HepG2 (cell line): Measurements from ENCODE around the gene SRF. TPM values are rescaled to one million over a fixed set of nuclear protein-coding genes. Genes with fewer than 3 reads are reported as not detected.

Experiments
- BCL3 ChIP-seq: sonication (generic); formaldehyde crosslinking; IDR thresholded peaks from 2 replicates; pipeline ENCODE4 v1.5.1; 2020; ENCODE audit warnings: mild to moderate bottlenecking, missing genetic modification reagents, moderate library complexity
- FIP1L1 ChIP-seq: fragments of 200-400 bp; formaldehyde crosslinking; IDR thresholded peaks from 2 replicates; pipeline ENCODE4 v1.6.1; 2018; ENCODE audit warnings: low read depth, mild to moderate bottlenecking, low read length, moderate library complexity, borderline replicate concordance; ENCODE audit not compliant: insufficient read depth
- HDAC6 ChIP-seq: fragments of 200-600 bp; sonication (generic); IDR thresholded peaks from 2 replicates; pipeline ENCODE4 v1.7.0; 2017; ENCODE audit warnings: mild to moderate bottlenecking, antibody characterized with exemption, low read length, low read depth
- HNF4A ChIP-seq: sonication (generic); formaldehyde crosslinking; IDR thresholded peaks from 2 replicates; pipeline ENCODE4 v1.4.0; 2020; ENCODE audit warnings: missing genetic modification reagents
- IRX3 ChIP-seq: sonication (generic); formaldehyde crosslinking; IDR thresholded peaks from 2 replicates; pipeline ENCODE4 v1.8.1; 2023; ENCODE audit warnings: mild to moderate bottlenecking, low read depth, missing genetic modification reagents, borderline replicate concordance
- NFKBIZ ChIP-seq: IDR thresholded peaks from 2 replicates; pipeline ENCODE4 v1.6.1; 2018; ENCODE audit warnings: missing genetic modification reagents, missing compliant biosample characterization
- RNF2 ChIP-seq: fragments of 450-650 bp; conservative IDR thresholded peaks from 2 replicates; pipeline ENCODE4 v1.6.1; 2016; ENCODE audit warnings: low read depth
- SALL2 ChIP-seq: sonication (generic); formaldehyde crosslinking; IDR thresholded peaks from 2 replicates; pipeline ENCODE4 v1.8.1; 2023; ENCODE audit warnings: mild to moderate bottlenecking, missing genetic modification reagents, inconsistent platforms
- SMYD3 ChIP-seq: sonication (generic); formaldehyde crosslinking; IDR thresholded peaks from 2 replicates; pipeline ENCODE4 v1.8.1; 2023; ENCODE audit warnings: mild to moderate bottlenecking, missing genetic modification reagents
- ZBTB20 ChIP-seq: sonication (generic); formaldehyde crosslinking; IDR thresholded peaks from 2 replicates; pipeline ENCODE4 v1.8.1; 2023; ENCODE audit warnings: missing genetic modification reagents, low read depth, mild to moderate bottlenecking, borderline replicate concordance
- ZBTB49 ChIP-seq: sonication (generic); formaldehyde crosslinking; IDR thresholded peaks from 2 replicates; pipeline ENCODE4 v1.4.0; 2020; ENCODE audit warnings: missing genetic modification reagents, borderline replicate concordance
- ZFP36L2 ChIP-seq: sonication (generic); formaldehyde crosslinking; IDR thresholded peaks from 2 replicates; pipeline ENCODE4 v1.4.0; 2020; ENCODE audit warnings: missing genetic modification reagents
- ZNF280D ChIP-seq: sonication (generic); formaldehyde crosslinking; IDR thresholded peaks from 2 replicates; pipeline ENCODE4 v1.5.1; 2020; ENCODE audit warnings: mild to moderate bottlenecking, missing genetic modification reagents
- ZNF367 ChIP-seq: sonication (generic); formaldehyde crosslinking; IDR thresholded peaks from 2 replicates; pipeline ENCODE4 v1.4.0; 2020; ENCODE audit warnings: missing genetic modification reagents, borderline replicate concordance
- ZNF547 ChIP-seq: sonication (generic); formaldehyde crosslinking; IDR thresholded peaks from 2 replicates; pipeline ENCODE4 v1.5.1; 2020; ENCODE audit warnings: mild to moderate bottlenecking, missing genetic modification reagents
- polyA plus RNA-seq, 8 experiments: library from polyadenylated mRNA; depleted of rRNA in 3 of 8; stranded (reverse) in 7 of 8; unstranded in 1 of 8; fragments of >200 nt; fragmentation: Illumina TruSeq in 4 of 8; extraction: Trizol in 4 of 8; gene quantifications; 2 replicates each; pipeline versions ENCODE4 v1.2.1 to v1.2.3, GENCODE V29; 2011 to 2016; ENCODE audit warnings: low read depth in 4 of 8, missing spikeins in 1 of 8, mixed read lengths in 1 of 8; ENCODE audit not compliant: insufficient read depth in 1 of 8
- total RNA-seq, 5 experiments: library from RNA; depleted of rRNA; stranded (reverse); fragments of >200 nt; fragmentation: Illumina TruSeq; extraction: Trizol; gene quantifications; 2 replicates each; pipeline ENCODE4 v1.2.3, GENCODE V29; 2016; ENCODE audit warnings: low read depth in 1 of 5
- TF ChIP-seq, protein P1 (sequence below): sonication (generic); formaldehyde crosslinking; IDR thresholded peaks from 2 replicates; pipeline ENCODE4 v1.4.0; 2020; ENCODE audit warnings: mild to moderate bottlenecking, missing genetic modification reagents
- TF ChIP-seq, protein P2 (sequence below): IDR thresholded peaks from 2 replicates; pipeline ENCODE4 v1.6.1; 2016; ENCODE audit warnings: low read depth

SRF gene
- total and polyA plus RNA-seq, 2 of the 13 experiments (the other 11 are each of a cell fraction or from before 2014, with no cell fraction given) = 25.5 to 44.1 TPM

GRCh38 chr6:43181942-43182860 is 11.1 kb downstream of the SRF start, which contains the start of gene CUL9 (continued):
- TF ChIP-seq FIP1L1 (no peak), ZBTB49 (CRISPR knock-in tag) (no peak), ZNF547 (peak; percentile 74; the same call in 1 of the 2 replicates), BCL3 (peak; percentile 88), ZNF280D (CRISPR knock-in tag) (no peak), NFKBIZ (peak; percentile 87), ZNF367 (CRISPR knock-in tag) (no peak), HNF4A (CRISPR knock-in tag) (peak; percentile 24), RNF2 (0 out of 2 replicates have a peak, but pooled peaks have one; percentile 71), HDAC6 (no peak), SALL2 (CRISPR knock-in tag) (peak; percentile 94), ZFP36L2 (CRISPR knock-in tag) (0 out of 2 replicates have a peak, but pooled peaks have one; percentile 48), ZBTB20 (CRISPR knock-in tag) (peak; percentile 80; the same call in 1 of the 2 replicates), IRX3 (CRISPR knock-in tag) (no peak), SMYD3 (CRISPR knock-in tag) (no peak)
- TF ChIP-seq, protein P1, sequence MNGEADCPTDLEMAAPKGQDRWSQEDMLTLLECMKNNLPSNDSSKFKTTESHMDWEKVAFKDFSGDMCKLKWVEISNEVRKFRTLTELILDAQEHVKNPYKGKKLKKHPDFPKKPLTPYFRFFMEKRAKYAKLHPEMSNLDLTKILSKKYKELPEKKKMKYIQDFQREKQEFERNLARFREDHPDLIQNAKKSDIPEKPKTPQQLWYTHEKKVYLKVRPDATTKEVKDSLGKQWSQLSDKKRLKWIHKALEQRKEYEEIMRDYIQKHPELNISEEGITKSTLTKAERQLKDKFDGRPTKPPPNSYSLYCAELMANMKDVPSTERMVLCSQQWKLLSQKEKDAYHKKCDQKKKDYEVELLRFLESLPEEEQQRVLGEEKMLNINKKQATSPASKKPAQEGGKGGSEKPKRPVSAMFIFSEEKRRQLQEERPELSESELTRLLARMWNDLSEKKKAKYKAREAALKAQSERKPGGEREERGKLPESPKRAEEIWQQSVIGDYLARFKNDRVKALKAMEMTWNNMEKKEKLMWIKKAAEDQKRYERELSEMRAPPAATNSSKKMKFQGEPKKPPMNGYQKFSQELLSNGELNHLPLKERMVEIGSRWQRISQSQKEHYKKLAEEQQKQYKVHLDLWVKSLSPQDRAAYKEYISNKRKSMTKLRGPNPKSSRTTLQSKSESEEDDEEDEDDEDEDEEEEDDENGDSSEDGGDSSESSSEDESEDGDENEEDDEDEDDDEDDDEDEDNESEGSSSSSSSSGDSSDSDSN = peak; percentile 82
- TF ChIP-seq, protein P2, sequence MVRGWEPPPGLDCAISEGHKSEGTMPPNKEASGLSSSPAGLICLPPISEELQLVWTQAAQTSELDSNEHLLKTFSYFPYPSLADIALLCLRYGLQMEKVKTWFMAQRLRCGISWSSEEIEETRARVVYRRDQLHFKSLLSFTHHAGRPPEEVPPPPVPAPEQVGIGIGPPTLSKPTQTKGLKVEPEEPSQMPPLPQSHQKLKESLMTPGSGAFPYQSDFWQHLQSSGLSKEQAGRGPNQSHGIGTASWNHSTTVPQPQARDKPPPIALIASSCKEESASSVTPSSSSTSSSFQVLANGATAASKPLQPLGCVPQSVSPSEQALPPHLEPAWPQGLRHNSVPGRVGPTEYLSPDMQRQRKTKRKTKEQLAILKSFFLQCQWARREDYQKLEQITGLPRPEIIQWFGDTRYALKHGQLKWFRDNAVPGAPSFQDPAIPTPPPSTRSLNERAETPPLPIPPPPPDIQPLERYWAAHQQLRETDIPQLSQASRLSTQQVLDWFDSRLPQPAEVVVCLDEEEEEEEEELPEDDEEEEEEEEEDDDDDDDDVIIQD (CRISPR knock-in tag) = no peak
